NCI-H1048 (cell line): ENCODE measurements around the gene FAM241A.
A peak's percentile ranks its signal among the peaks of the same experiment; 100 is the strongest.
"Not testable (repeated sequence)": the region's sequence is repeated elsewhere in the genome, so short reads cannot be mapped to it uniquely, and the experiment has no call there.

Source experiments
- DNase-seq: peaks from one replicate; lab custom pipeline; 2025; lab: John Stamatoyannopoulos, UW

FAM241A gene

DNA sequence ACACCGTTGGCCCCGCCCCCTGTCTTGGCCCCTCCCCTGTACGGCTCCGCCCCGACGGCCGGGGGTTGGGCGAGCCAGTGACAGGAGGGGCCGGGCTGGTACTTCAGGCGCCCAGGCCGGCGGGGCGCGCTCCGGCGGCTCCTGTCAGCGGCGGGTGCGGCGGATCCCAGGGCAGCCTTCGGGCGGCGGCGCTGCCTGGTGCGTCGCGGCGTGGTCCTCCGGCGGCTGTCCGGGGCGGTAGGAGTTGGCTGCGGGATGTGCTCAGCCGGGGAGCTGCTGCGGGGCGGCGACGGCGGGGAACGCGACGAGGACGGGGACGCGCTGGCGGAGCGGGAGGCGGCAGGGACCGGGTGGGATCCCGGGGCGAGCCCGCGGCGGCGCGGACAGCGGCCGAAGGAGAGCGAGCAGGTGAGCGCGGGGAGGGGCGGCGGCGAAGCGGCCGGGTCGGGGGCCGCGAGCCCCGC lies at the start of gene FAM241A:
TSS of gene FAM241A (plus strand) at position 129 of the 464 bp plus-strand sequence. CDS start at position 256, 127 bp downstream.
- DNase-seq = peak; percentile 17

DNA sequence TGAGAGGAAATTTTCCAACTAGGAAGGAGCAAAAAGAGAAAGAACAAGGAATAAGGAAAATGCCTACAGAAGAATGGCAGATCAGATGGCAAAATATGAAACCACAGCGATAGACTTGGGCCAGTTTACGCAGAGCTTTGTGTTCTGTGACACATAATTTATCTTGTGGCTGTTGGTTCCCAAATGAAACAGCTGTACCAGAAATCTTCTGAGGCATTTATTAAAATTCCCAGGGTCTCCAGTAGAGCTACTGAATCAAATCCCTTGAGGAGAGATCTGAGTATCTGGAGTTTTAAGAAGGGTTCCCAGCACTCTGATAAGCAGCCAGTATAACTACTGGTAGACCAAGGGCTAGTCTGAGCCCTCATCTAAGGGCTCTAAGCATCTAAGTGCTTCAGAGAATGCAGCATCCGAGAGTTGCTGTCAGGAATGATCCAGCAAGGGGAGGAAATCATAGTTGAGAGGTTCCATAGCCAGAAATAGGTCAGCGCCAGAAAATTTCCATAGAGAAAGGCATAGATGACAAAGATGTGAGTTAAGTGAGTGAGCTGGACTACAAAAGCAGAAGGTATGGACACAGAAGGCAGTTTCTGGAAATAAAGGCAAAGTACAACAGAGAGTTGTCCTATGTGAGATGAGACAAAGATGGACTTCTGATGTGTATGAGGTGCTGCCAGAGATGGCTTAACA lies 46.3 kb upstream of the FAM241A start:
- no peak for DNase-seq

- no peak for DNase-seq
These were observed 45.5 kb upstream of the FAM241A start for GRCh38 chr4:112099701-112100297.

DNA sequence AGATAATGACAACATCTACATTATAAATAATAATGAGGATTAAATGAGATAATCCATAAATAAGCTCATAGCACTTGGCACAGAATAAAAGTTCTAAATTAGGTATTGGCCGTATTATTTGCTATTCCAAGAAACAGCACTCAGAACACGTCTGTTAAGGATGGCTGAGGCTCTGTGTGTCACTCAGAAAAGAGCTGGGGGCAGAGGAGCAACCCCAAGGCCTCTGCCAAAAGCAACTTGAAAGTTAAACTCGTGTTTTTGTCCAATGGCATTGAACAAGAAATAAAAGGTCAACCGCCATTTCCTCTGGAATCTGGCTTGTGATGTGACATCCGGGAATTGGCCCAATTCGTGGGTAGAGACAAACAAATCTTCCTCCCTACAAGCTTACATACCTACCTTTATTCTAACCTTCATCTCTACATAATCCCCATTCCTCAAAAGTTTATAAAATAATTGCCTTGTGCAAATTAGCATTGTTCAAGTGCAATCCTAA lies 42.3 kb upstream of the FAM241A start:
- no peak for DNase-seq

DNA sequence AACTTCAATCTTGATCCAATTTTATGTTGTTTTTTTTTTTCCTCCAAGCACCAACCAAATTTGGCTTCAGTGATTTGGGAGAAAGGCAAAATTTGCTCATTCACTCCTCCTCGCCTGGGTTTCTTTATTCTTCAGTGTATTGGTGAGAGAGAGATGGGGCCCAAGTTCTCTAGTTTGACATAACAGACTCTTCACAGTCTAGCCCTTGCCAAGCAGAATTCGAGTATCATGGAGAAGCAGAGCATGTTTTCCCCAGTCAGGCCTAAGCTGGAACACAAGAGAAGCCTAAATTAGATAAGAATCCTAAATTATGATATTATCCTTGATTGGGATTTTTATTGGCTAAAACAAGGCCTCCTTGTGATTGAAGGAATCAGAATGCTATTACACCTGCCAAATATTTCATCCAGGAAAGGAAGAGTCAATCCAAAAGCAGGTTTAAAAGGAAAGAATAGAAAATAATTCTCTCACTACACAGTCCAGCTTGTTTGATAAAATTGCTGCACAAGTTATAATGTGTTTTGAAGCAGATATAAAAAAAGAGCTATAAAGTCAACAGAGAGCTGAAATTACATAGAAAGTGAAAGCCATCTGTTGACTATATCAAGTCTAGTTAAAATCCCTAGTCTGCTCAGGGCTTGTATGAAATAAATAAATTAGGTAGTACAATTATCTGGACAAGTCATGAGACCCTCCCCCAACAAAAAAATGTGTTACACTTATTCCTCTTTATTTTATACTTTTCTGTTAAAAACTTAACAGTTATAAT lies 39.9 kb upstream of the FAM241A start:
- DNase-seq = no peak

DNA sequence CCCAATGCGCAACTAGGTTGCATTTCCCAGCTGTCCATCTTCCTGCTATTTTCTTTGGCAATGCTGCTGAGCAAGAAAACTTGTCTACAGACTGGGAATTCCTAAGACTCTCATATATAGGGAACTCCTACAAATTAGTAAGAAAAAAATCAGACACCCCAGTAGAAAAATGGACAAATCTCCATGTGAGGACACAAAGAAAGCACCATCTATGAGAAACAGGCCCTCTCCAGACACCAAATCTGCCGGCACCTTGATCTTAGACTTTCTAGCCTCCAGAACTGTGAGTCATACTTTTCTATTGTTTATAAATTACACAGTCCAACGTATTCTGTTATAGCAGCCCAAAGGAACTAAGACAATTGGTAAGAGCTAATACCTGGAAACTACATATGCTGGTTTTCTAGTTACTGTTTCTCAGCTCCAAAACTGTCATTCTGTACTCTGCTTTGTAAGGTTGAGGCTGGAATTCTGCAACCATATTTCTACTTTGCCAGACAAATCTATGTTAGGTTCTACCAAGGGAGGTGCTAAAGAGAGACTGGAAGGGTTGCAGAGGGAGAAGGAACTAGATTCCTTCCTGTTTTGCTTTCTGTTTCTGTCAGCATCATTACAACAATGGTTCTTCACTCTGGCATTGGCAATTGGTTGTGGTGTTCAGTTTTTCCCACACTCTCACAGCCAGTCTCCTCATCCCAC lies 35.7 kb upstream of the FAM241A start:
- no peak for DNase-seq

GRCh38 chr4:112110059-112110425 lies 35.2 kb upstream of the FAM241A start:
- DNase-seq = no peak

GRCh38 chr4:112111306-112111705 lies 33.9 kb upstream of the FAM241A start:
- no peak for DNase-seq

DNA sequence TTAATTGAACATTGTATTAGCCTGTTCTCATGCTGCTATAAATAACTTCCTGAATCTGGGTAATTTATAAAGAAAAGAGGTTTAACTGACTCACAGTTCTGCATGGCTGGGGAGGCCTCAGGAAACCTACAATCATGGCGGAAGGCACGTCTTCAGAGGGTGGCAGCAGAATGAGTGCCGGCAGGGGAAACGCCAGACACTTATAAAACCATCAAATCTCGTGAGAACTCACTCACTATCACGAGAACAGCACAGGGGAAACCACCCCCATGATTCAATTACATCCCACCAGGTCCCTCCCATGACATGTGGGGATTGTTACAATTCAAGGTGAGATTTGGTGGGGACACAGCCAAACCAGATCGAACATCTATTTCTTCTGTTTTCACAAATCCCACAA lies 33.2 kb upstream of the FAM241A start:
- not testable (repeated sequence) for DNase-seq

GRCh38 chr4:112112590-112113170 lies 32.6 kb upstream of the FAM241A start:
- no peak for DNase-seq

GRCh38 chr4:112113864-112114263 lies 31.4 kb upstream of the FAM241A start:
- no peak for DNase-seq

- DNase-seq = no peak
These were observed 30.8 kb upstream of the FAM241A start for GRCh38 chr4:112114452-112114851.

DNA sequence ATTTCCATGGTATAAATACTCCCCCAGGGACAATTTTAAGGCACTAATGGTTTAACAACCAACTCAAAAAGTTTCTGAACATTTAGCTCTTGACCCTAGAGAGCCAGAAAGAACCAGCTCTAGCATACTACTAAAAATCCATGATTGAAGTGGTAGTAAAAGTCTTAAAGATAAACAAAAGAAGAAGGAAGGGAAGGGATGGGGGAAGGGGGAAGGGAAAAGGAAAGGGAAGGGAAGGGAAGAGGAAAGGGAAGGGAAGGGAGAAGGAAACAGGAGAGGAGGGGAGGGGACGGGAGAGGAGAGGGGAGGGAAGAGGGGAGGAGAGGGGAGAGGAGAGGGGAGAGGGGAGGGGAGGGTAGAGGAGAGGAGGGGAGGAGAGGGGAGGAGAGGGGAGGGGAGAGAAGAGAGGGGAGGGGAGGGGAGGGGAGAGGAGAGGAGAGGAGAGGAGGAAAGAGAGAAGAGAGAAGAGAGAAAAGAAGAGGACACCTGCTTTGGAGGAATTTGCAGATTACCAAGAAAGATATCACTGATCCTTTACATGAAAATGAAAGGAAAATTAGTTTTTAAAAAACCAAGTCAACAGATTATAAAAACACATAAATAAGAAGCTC lies 26.4 kb upstream of the FAM241A start:
- DNase-seq = no peak

- DNase-seq = no peak
These were observed 25.9 kb upstream of the FAM241A start for GRCh38 chr4:112119353-112119783.

- no peak for DNase-seq
These were observed 25.2 kb upstream of the FAM241A start for GRCh38 chr4:112120021-112120420.

DNA sequence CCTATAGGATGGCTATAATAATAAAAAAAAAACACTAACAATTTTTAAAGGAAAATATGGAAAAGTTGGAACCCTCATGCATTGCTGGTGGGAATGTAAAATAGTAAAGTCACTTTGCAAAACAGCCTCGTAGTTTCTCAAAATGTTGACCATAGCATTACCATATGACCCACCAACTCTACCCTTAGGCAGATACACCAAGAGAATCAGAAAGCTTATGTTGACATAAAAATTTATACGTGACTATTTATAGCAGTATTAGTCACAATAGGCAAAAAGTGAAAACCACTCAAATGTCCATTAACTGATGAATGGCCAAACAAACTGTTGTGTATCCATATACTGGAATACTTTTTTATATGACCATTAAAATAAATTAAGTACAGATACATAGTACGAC lies 19.8 kb upstream of the FAM241A start:
- no peak for DNase-seq

GRCh38 chr4:112127048-112127637 lies 18.1 kb upstream of the FAM241A start:
- no peak for DNase-seq

DNA sequence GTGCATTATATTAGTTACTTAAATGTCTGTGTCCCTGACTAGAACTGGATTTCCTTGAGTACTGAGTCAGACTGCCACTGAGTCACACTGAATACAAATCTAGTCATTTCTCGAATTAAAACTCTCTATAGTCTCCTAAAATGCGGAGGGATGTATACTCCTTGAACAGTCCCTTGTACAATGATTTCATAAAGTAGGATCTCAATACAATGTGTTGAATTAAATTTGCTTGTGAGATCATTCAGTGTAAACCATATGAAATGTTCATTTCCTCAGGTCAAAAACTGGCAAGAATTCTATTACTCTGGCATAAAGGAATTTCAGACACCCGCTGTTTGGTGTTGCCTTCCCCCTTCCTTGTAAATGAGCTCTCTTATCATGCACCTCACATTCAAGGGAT lies 17.5 kb upstream of the FAM241A start:
- DNase-seq = no peak

DNA sequence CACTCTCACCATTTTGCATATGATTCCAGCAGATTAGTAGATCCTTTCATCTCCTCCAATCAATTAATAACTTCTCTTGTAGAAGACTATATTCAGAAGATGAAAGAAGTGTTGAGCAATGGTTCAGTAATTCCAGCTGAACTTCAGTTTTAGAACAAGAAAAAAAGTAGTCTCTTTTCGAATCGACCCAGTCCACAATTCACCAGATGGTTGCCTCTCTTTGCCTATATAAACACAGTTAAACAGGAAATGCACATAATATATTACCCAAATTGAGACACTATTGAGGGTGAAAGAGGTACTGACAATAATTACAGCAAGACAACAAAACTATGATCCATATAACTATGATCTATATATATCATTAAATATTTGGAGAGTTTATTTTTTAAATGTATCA lies 16.8 kb upstream of the FAM241A start:
- DNase-seq = no peak

DNA sequence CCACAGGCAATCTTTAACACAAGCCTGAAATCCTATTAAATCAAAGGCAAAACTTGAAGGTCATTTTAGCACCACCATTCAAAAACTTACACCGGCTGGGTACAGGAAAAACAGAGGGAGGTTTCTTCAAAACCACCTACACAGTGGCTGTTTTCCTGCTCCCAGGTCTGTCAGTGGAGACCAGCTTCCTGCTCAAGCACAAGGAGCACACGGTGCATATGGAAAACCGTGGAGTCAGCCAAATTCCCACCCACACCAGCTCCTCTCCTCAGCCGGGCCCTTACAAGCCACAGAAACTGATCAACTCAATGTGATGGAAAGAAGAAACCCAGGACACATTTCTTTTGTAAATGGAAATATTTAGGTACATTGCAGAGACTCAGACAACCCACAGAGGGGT lies 14.3 kb upstream of the FAM241A start:
- no peak for DNase-seq

GRCh38 chr4:112136551-112136950 lies 8.7 kb upstream of the FAM241A start:
- no peak for DNase-seq
